MCF 10A (cell line): Measurements from ENCODE around the gene APBB2. TPM values are rescaled to one million over a fixed set of nuclear protein-coding genes. Genes with fewer than 3 reads are reported as not detected.

ENCODE experiments used
- BruUV-seq: library from RNA; stranded (reverse); fragments of 400-500 nt; replicated peaks from 2 replicates; lab custom pipeline; 2021; lab: Mats Ljungman, UMichigan
- CTCF ChIA-PET: fragments of 300-600 bp; sonication (Branson Sonifier 250); formaldehyde crosslinking; extraction: SDS; loops from one replicate; lab custom pipeline; 2021; ENCODE audit warnings: antibody characterized with exemption, inconsistent platforms; lab: Yijun Ruan, JAX
- POLR2A ChIA-PET: fragments of 300-600, 350-650 bp; sonication (Branson Sonifier 250); formaldehyde crosslinking; extraction: SDS; loops from one replicate; lab custom pipeline; 2020; ENCODE audit warnings: antibody characterized with exemption, inconsistent platforms; lab: Yijun Ruan, JAX
- DNase-seq: peaks from one replicate; pipeline ENCODE4 v3.0.0-alpha.2; 2018; ENCODE audit not compliant: unreplicated experiment
- H3K27ac Mint-ChIP-seq: one replicate; pipeline ENCODE4 v1.8.0; 2022; ENCODE audit warnings: mild to moderate bottlenecking, low read depth, mixed read lengths; ENCODE audit not compliant: unreplicated experiment
- H3K27me3 Mint-ChIP-seq: one replicate; pipeline ENCODE4 v1.8.0; 2022; ENCODE audit warnings: mixed read lengths; ENCODE audit not compliant: insufficient read depth, unreplicated experiment
- H3K36me3 Mint-ChIP-seq: one replicate; pipeline ENCODE4 v1.8.0; 2022; ENCODE audit warnings: mild to moderate bottlenecking, moderate library complexity, mixed read lengths; ENCODE audit not compliant: insufficient read depth, unreplicated experiment
- H3K4me1 Mint-ChIP-seq: one replicate; pipeline ENCODE4 v1.8.0; 2022; ENCODE audit warnings: mixed read lengths; ENCODE audit not compliant: insufficient read depth, unreplicated experiment
- H3K4me3 Mint-ChIP-seq: one replicate; pipeline ENCODE4 v1.8.0; 2022; ENCODE audit warnings: mild to moderate bottlenecking, moderate library complexity, mixed read lengths; ENCODE audit not compliant: unreplicated experiment
- H3K9me3 Mint-ChIP-seq: one replicate; pipeline ENCODE4 v1.8.0; 2022; ENCODE audit warnings: mixed read lengths; ENCODE audit not compliant: unreplicated experiment
- intact Hi-C: fragments of 100-400 bp; cut with micrococcal nuclease; formaldehyde crosslinking; loops from 2 replicates; pipeline ENCODE4 v1.14.1; 2022
- total RNA-seq: library from RNA; stranded (reverse); gene quantifications from 2 replicates; pipeline ENCODE4 v1.2.3, GENCODE V29; 2022
- TF ChIP-seq, protein P1 (sequence below): fragments of 200-600 bp; IDR thresholded peaks from one replicate; pipeline ENCODE4 v1.8.0; 2022; ENCODE audit warnings: antibody characterized with exemption, mild to moderate bottlenecking; ENCODE audit not compliant: unreplicated experiment

APBB2 gene
- total RNA-seq, 1 experiment from 2014 or later = 201 TPM

DNA sequence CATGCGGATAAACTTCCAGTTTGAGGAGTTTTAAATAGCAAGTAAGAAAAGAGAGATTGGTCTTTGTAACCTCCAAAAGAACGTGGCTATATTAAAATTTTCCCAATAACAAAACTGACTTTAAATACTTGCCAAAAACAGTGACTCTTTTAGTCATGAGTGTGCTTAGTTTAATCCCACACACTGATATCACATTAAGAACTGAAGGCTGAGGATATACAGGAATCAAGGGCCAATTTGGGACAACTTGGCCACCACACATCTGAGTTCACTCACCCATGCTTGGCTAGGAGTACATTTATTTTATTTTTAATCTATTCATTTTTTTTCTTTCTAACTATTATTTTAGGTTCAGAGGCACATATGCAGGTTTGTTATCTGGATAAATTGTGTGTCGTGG lies 110.2 kb downstream of the APBB2 start:
- no peak for DNase-seq
- CTCF ChIA-PET = no interaction called here
- Mint-ChIP-seq H3K9me3 (no peaks in the 10 kb centered on the region), H3K27me3 (no peaks in the 10 kb centered on the region), H3K27ac (no peak overlapping the region), H3K36me3 (peaks cover 35% of the 10 kb centered on the region), H3K4me1 (peaks cover 8% of the 10 kb centered on the region), H3K4me3 (no peak overlapping the region)
- TF ChIP-seq, protein P1, sequence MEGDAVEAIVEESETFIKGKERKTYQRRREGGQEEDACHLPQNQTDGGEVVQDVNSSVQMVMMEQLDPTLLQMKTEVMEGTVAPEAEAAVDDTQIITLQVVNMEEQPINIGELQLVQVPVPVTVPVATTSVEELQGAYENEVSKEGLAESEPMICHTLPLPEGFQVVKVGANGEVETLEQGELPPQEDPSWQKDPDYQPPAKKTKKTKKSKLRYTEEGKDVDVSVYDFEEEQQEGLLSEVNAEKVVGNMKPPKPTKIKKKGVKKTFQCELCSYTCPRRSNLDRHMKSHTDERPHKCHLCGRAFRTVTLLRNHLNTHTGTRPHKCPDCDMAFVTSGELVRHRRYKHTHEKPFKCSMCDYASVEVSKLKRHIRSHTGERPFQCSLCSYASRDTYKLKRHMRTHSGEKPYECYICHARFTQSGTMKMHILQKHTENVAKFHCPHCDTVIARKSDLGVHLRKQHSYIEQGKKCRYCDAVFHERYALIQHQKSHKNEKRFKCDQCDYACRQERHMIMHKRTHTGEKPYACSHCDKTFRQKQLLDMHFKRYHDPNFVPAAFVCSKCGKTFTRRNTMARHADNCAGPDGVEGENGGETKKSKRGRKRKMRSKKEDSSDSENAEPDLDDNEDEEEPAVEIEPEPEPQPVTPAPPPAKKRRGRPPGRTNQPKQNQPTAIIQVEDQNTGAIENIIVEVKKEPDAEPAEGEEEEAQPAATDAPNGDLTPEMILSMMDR = no peak
- POLR2A ChIA-PET = interaction anchor here (0.7 to 1.3 kb wide), 5 partner anchors 10 to 188 kb away, joined by 3 to 4 read pairs (median 3); no protein-coding TSS in a partner anchor
- intact Hi-C loops = no loop called here
- no TSS peak for BruUV-seq

DNA sequence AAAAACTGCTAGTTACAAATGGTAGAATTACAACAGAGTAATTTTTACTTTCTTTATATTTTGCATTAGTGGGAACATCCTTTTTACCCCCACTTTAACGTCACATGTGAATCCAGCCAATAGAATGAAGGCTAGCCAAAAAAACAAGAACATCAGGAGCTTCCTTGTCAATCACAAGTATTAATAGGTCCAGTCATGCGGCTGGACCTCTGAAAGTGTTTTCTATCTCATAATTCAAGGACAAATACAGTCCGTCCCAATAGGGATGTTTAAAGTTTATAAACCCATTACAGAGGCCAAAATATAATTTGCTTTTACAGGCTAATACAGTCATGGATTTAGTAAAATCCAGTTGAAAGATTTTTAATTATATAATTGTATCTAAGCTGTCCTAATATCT lies 110.7 kb downstream of the APBB2 start:
- CTCF ChIA-PET = no interaction called here

GRCh38 chr4:41102414-41103092 lies 111.8 kb downstream of the APBB2 start:
- no TSS peak for BruUV-seq
- Mint-ChIP-seq H3K4me1 (peaks cover 12% of the 10 kb centered on the region), H3K36me3 (peaks cover 34% of the 10 kb centered on the region), H3K9me3 (no peaks in the 10 kb centered on the region), H3K4me3 (no peak overlapping the region), H3K27ac (no peak overlapping the region), H3K27me3 (no peaks in the 10 kb centered on the region)
- POLR2A ChIA-PET = interaction anchor here (0.6 to 1.0 kb wide), 5 partner anchors 9 to 109 kb away, joined by 3 read pairs; no protein-coding TSS in a partner anchor
- TF ChIP-seq, protein P1 = no peak
- intact Hi-C loops = no loop called here
- CTCF ChIA-PET = no interaction called here
- DNase-seq = no peak

More for the DNA sequence above, 110.7 kb downstream of the APBB2 start:
- TF ChIP-seq, protein P1 = no peak
- Mint-ChIP-seq H3K36me3 (peaks cover 35% of the 10 kb centered on the region), H3K27ac (no peak overlapping the region), H3K9me3 (no peaks in the 10 kb centered on the region), H3K27me3 (no peaks in the 10 kb centered on the region), H3K4me3 (no peak overlapping the region), H3K4me1 (peaks cover 8% of the 10 kb centered on the region)
- no TSS peak for BruUV-seq
- intact Hi-C loops = no loop called here
- no peak for DNase-seq
- POLR2A ChIA-PET = interaction anchor here (0.7 to 1.3 kb wide), 5 partner anchors 10 to 188 kb away, joined by 3 to 4 read pairs (median 3); no protein-coding TSS in a partner anchor
